ENCODE measurements around the gene UQCC2. TPM values are rescaled to one million over a fixed set of nuclear protein-coding genes. Genes with fewer than 3 reads are reported as not detected.

The UQCC2 gene
- total RNA-seq, 4 donors from 2014 or later: 4.6 to 19.6 (median 6.9) TPM

GRCh38 chr6:33663727-33664449 lies 47.6 kb downstream of the UQCC2 start:
- Histone ChIP-seq H3K27ac (no peak overlapping the region), H3K4me3 (no peak overlapping the region), H3K27me3 (no peaks in the 10 kb centered on the region), H3K4me1 (no peaks in the 10 kb centered on the region), H3K9me3 (no peaks in the 10 kb centered on the region), H3K36me3 (peaks cover 0 to 89% (median 3%) of the 10 kb centered on the region in 3 donors)
- DNase-seq: no peak
- TF ChIP-seq POLR2A (IDR thresholded peaks at IDR 0.05) (no peak), CTCF (IDR thresholded peaks at IDR 0.05) (no peak)

DNA sequence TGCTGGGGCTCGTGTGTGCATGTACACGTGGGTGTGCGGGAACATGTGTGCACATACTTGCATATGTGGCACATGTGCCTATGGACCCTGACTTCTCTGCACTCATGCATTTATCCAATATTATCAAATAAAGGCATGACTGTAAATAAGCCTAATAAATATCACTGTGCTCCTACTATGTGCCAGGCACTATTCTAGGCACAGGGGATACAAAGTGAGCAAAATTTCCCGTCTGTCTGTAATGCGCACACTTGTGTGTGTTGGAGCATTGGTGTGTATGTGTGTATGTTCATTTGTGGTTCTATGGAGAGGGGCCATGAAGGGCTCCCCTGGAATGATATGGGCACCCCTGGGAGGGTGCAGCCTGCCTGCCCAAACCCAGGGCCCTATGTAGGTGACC lies 48.5 kb downstream of the UQCC2 start:
- H3K27me3 ChIP-seq: no peaks in the 10 kb centered on the region
- H3K27ac ChIP-seq: no peak overlapping the region
- no peak for TF ChIP-seq CTCF (IDR thresholded peaks at IDR 0.05)
- no peak for TF ChIP-seq POLR2A (IDR thresholded peaks at IDR 0.05)

GRCh38 chr6:33662318-33662717 lies 49.2 kb downstream of the UQCC2 start:
- TF ChIP-seq POLR2A (IDR thresholded peaks at IDR 0.05) (no peak), CTCF (IDR thresholded peaks at IDR 0.05) (no peak)
- no peak overlapping the region for H3K4me3 ChIP-seq
- H3K36me3 ChIP-seq: peaks cover 0 to 87% (median 0%) of the 10 kb centered on the region in 3 donors
- H3K9me3 ChIP-seq: no peaks in the 10 kb centered on the region
- H3K4me1 ChIP-seq: no peaks in the 10 kb centered on the region
- no peak overlapping the region for H3K27ac ChIP-seq
- no peak for DNase-seq
- no peaks in the 10 kb centered on the region for H3K27me3 ChIP-seq

More for the DNA sequence above, 48.5 kb downstream of the UQCC2 start:
- DNase-seq: no peak
- H3K36me3 ChIP-seq: peaks cover 0 to 87% (median 3%) of the 10 kb centered on the region in 3 donors
- H3K4me3 ChIP-seq: no peak overlapping the region
- H3K4me1 ChIP-seq: no peaks in the 10 kb centered on the region
- H3K9me3 ChIP-seq: no peaks in the 10 kb centered on the region

DNA sequence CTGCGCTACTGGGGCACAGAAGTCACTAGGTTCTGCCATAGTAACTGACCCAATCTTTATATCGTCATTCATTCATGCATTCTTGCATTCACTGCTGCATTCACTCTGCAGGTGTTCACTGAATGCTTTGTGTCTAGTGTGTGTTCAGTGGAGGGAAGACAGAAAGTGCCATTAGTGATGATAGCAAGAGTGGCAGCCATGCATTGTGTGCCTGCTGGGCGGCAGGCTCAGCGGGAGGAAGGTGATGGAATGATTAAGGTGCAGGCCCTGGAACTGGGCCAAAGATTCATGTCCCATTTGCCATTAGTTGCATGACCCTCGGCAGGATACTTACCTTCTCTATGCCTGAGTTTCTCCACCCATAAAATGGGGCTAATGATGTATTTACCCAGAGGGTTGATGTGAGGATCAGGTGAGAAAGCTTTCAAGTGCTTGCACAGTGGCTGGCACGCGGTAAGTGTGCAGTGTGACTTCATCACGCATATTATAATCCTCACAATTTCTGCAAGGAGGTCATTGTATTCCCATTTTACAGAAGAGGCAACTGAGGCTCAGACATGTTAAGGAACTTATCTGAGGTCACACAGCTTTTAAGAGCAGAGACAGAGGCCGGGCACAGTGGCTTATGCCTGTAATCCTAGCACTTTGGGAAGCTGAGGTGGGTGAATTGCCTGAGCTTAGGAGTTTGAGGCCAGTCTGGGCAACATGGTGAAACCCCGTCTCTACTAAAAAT lies 50.2 kb downstream of the UQCC2 start:
- Histone ChIP-seq H3K4me1 (no peaks in the 10 kb centered on the region), H3K36me3 (peaks cover 0 to 88% (median 0%) of the 10 kb centered on the region in 3 donors), H3K4me3 (no peak overlapping the region), H3K27ac (no peak overlapping the region), H3K9me3 (no peaks in the 10 kb centered on the region), H3K27me3 (no peaks in the 10 kb centered on the region)
- no peak for DNase-seq
- TF ChIP-seq CTCF (IDR thresholded peaks at IDR 0.05) (no peak), POLR2A (IDR thresholded peaks at IDR 0.05) (no peak)

GRCh38 chr6:33659986-33660385 lies 51.5 kb downstream of the UQCC2 start:
- Histone ChIP-seq H3K36me3 (peaks cover 0 to 82% (median 0%) of the 10 kb centered on the region in 3 donors), H3K27ac (no peak overlapping the region), H3K4me1 (no peaks in the 10 kb centered on the region), H3K9me3 (no peaks in the 10 kb centered on the region), H3K27me3 (no peaks in the 10 kb centered on the region), H3K4me3 (no peak overlapping the region)
- DNase-seq: no peak
- TF ChIP-seq POLR2A (IDR thresholded peaks at IDR 0.05): no peak
- no peak for TF ChIP-seq CTCF (IDR thresholded peaks at IDR 0.05)
